Pancreas (tissue), 10 donors: Measurements from ENCODE around the gene ATP5F1E. TPM values are rescaled to one million over a fixed set of nuclear protein-coding genes. Genes with fewer than 3 reads are reported as not detected.
A peak's percentile ranks its signal among the peaks of the same experiment; 100 is the strongest.

Experiments
- ATAC-seq, 4 donors: fragments of 200-7000 bp; cut with Tn5 transposase; one replicate each; pipeline versions ENCODE4 v1.8.0 to v1.9.1; 2020; ENCODE audit warnings: mild to moderate bottlenecking in 4 of 4, moderate library complexity in 4 of 4
- DNase-seq, 6 donors: peaks; one replicate each; pipeline ENCODE4 v3.0.0-alpha.2; 2020
- FAIRE-seq: peaks from 2 replicates; lab custom pipeline; 2012; peaks lifted over from hg19 to GRCh38; lab: Jason Lieb, UNC
- H3K27ac ChIP-seq, 4 donors: fragments of 200-600 bp; sonication (generic); 1 replicate in 3 of 4; 2 replicates in 1 of 4; pipeline versions ENCODE4 v1.5.0 to v1.8.0; 2020
- H3K27me3 ChIP-seq, 4 donors: fragments of 200-600 bp; one replicate each; pipeline ENCODE4 v1.8.0; 2021
- H3K36me3 ChIP-seq, 3 donors: fragments of 200-600 bp; sonication (generic) in 1 of 3; one replicate each; pipeline versions ENCODE4 v1.5.0 to v1.8.0; 2020 to 2021
- H3K4me1 ChIP-seq, 3 donors: fragments of 200-600 bp; one replicate each; pipeline ENCODE4 v1.8.0; 2021
- H3K4me3 ChIP-seq, 4 donors: fragments of 200-600 bp; sonication (generic) in 2 of 4; one replicate each; pipeline versions ENCODE4 v1.5.0 to v1.8.0; 2020 to 2021
- H3K9me3 ChIP-seq, 4 donors: fragments of 200-600 bp; one replicate each; pipeline ENCODE4 v1.8.0; 2021
- WGBS, 2 donors: extraction: QIAGEN DNeasy Blood & Tissue Kit; methylation state at CpG; one replicate each; pipeline ENCODE4 v1.1.7; 2013; 5-methylcytosine and 5-hydroxymethylcytosine counted together
- intact Hi-C, 3 donors: fragments of 100-400 bp; cut with DNase I; formaldehyde crosslinking; loops; one replicate each; pipeline versions ENCODE4 v1.11.1 to v1.14.2; 2022
- polyA plus RNA-seq, 2 donors: library from polyadenylated mRNA; stranded (reverse); fragments of 200-250 nt; gene quantifications; one replicate each; pipeline ENCODE4 v1.2.3, GENCODE V29; 2013
- total RNA-seq, 6 donors: library from RNA; stranded (reverse); fragmentation: NEBNext Ultra II Directional in 4 of 6; extraction: Animal tissue kit (Norgen Biotek cat#: 25700) in 4 of 6; gene quantifications; one replicate each; pipeline versions ENCODE4 v1.2.1 to v1.2.4, GENCODE V29; 2021 to 2023
- TF ChIP-seq, protein P1 (sequence below), 4 donors: fragments of 200-600 bp; sonication (generic) in 3 of 4; IDR thresholded peaks; one replicate each; pipeline versions ENCODE4 v1.5.0 to v1.8.0; 2021; ENCODE audit warnings: antibody characterized with exemption in 4 of 4
- donor health status: healthy with polysubstance abuse.
- donor health status: DM: no; HTN: no; CAD: no; lungs with moderate emphysema.
- donor health status: DM: no; HTN: no; CAD: no.
- donor health status: control.
- donor health status: control.
- donor health status: Bipolar disorder and iron deficiency.
- donor health status: DM: yes; HTN: yes; CAD: no.
- donor health status: DM: no; HTN: no; CAD: no.
- donor health status: DM: no; HTN: no; CAD: no.
- donor health status: DM: yes; HTN: yes; CAD: no.

The ATP5F1E gene
- total and polyA plus RNA-seq, 8 donors: 11.2 to 38.0 (median 23.8) TPM

GRCh38 chr20:59035381-59035780, 3.2 kb upstream of the ATP5F1E start:
- TF ChIP-seq, protein P1, sequence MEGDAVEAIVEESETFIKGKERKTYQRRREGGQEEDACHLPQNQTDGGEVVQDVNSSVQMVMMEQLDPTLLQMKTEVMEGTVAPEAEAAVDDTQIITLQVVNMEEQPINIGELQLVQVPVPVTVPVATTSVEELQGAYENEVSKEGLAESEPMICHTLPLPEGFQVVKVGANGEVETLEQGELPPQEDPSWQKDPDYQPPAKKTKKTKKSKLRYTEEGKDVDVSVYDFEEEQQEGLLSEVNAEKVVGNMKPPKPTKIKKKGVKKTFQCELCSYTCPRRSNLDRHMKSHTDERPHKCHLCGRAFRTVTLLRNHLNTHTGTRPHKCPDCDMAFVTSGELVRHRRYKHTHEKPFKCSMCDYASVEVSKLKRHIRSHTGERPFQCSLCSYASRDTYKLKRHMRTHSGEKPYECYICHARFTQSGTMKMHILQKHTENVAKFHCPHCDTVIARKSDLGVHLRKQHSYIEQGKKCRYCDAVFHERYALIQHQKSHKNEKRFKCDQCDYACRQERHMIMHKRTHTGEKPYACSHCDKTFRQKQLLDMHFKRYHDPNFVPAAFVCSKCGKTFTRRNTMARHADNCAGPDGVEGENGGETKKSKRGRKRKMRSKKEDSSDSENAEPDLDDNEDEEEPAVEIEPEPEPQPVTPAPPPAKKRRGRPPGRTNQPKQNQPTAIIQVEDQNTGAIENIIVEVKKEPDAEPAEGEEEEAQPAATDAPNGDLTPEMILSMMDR (IDR thresholded peaks at IDR 0.05): no peak
- H3K9me3 ChIP-seq: no peaks in the 10 kb centered on the region
- FAIRE-seq (no peak), DNase-seq (no peak), ATAC-seq (no peak)
- no peaks in the 10 kb centered on the region for H3K27me3 ChIP-seq
- peaks cover 0 to 29% (median 0%) of the 10 kb centered on the region in 3 donors for H3K36me3 ChIP-seq
- no peak overlapping the region for H3K4me3 ChIP-seq
- WGBS, 2 donors: 92 to 95% methylated on average over 3 of the region's 3 CpGs
- peaks cover 7 to 16% (median 14%) of the 10 kb centered on the region in 3 donors for H3K4me1 ChIP-seq
- no peak overlapping the region for H3K27ac ChIP-seq
- intact Hi-C loops: no loop called here

- Histone ChIP-seq H3K4me1 (peaks cover 10 to 28% (median 16%) of the 10 kb centered on the region in 3 donors), H3K27me3 (no peaks in the 10 kb centered on the region), H3K9me3 (no peaks in the 10 kb centered on the region), H3K36me3 (peaks cover 0 to 29% (median 0%) of the 10 kb centered on the region in 3 donors), H3K27ac (no peak overlapping the region), H3K4me3 (no peak overlapping the region)
- no peak for ATAC-seq
- no peak for DNase-seq
- WGBS, 2 donors: 94 to 95% methylated on average over 2 of the region's 2 CpGs
- intact Hi-C loops: no loop called here
- no peak for FAIRE-seq
- TF ChIP-seq, protein P1 (IDR thresholded peaks at IDR 0.05): no peak
Measured at GRCh38 chr20:59033616-59034165, 1.6 kb upstream of the ATP5F1E start.

DNA sequence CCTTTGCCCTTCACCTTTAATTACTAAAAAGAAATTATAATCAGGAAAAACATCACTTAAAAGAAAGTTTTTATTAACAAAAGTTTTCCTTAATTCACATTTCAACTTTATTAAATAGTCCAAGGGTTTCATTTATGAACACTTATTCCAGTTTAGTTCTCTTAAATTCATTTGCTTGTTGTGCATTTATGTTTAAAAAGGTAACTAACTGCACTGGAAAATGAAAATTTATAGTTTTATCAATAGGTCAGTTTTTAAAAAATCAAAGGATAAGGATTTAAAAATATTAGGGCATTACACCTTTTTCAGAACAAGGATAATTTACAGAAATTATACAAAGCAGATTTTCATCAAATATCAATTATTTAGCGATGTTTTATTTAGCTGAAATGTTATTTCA, 958 bp upstream of the ATP5F1E start:
- TF ChIP-seq, protein P1 (IDR thresholded peaks at IDR 0.05): no peak
- H3K4me1 ChIP-seq: peaks cover 12 to 32% (median 16%) of the 10 kb centered on the region in 3 donors
- FAIRE-seq: no peak
- no peak for DNase-seq
- intact Hi-C loops: no loop called here
- no peaks in the 10 kb centered on the region for H3K27me3 ChIP-seq
- H3K4me3 ChIP-seq: peak overlapping the region in 2 of 4 donors; percentile 88 to 94
- ATAC-seq: no peak
- 94 to 99% methylated on average over 1 of the region's 1 CpG for WGBS, 2 donors
- H3K36me3 ChIP-seq: peaks cover 0 to 29% (median 0%) of the 10 kb centered on the region in 3 donors
- peak overlapping the region in 2 of 4 donors; percentile 71 to 82 for H3K27ac ChIP-seq
- no peaks in the 10 kb centered on the region for H3K9me3 ChIP-seq

DNA sequence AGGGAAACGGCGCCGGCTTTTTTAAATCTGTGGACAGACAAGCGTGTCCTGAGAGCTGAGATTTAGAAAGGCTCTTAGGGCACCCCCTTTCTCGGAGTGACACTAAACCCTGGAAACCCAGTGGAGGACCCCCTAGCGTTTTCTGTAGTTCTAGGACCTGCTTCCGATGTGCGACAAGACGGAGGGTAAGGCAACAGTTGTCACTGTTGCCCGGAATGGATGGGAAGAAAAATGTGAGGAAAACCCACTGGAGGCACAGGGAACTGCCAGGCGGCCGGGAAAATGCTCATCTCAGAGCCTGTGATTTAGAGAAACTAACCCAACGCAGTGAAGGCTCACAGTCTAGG, 551 bp upstream of the ATP5F1E start:
- DNase-seq (no peak), ATAC-seq (peak; percentile 7 to 26 (median 18)), FAIRE-seq (no peak)
- H3K27me3 ChIP-seq: no peaks in the 10 kb centered on the region
- peaks cover 14 to 32% (median 16%) of the 10 kb centered on the region in 3 donors for H3K4me1 ChIP-seq
- peak overlapping the region; percentile 56 to 82 (median 73) for H3K27ac ChIP-seq
- peaks cover 0 to 26% (median 0%) of the 10 kb centered on the region in 3 donors for H3K36me3 ChIP-seq
- WGBS, 2 donors: 1% methylated on average over 13 of the region's 13 CpGs
- peak overlapping the region; percentile 79 to 96 (median 91) for H3K4me3 ChIP-seq
- TF ChIP-seq, protein P1 (IDR thresholded peaks at IDR 0.05): peak in 1 of 4 donors; percentile 6
- H3K9me3 ChIP-seq: no peaks in the 10 kb centered on the region
- intact Hi-C loops: no loop called here

DNA sequence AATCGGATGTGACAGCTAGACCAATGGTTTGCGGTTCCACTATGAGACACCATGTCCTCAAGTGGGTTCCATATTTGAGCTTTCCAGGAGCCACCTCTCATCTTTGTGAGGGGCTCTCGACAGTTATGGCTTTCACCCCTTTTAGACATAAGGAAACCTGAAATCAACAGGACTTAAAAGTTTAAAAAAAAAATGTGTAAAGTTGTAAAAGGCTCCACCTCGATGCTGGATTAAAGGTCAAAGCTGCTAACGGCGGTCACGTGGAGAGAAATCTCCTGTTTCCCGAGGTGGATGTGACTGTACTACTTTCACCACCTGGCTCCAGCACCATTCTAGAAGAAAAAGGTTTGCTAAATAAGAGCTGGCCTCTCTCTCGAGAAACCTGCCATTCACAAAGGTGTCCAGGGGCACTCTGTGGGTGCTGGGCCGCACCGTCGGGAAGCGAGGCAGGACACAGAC, 542 bp downstream of the ATP5F1E start:
- Histone ChIP-seq H3K4me3 (peak overlapping the region; percentile 79 to 96 (median 91)), H3K27ac (peak overlapping the region; percentile 56 to 82 (median 73)), H3K9me3 (no peaks in the 10 kb centered on the region), H3K27me3 (no peaks in the 10 kb centered on the region), H3K36me3 (peaks cover 0 to 17% (median 0%) of the 10 kb centered on the region in 3 donors), H3K4me1 (peaks cover 14 to 32% (median 16%) of the 10 kb centered on the region in 3 donors)
- TF ChIP-seq, protein P1 (IDR thresholded peaks at IDR 0.05): no peak
- DNase-seq (no peak), FAIRE-seq (no peak), ATAC-seq (no peak)
- WGBS, 2 donors: 10 to 11% methylated on average over 13 of the region's 13 CpGs
- intact Hi-C loops: no loop called here
